Uterus (tissue), 4 donors: ENCODE results near the gene CBY1. TPM values are rescaled to one million over a fixed set of nuclear protein-coding genes. Genes with fewer than 3 reads are reported as not detected.

Source experiments
- DNase-seq, 2 donors: peaks; one replicate each; pipeline ENCODE4 v3.0.0-alpha.2; 2019 to 2020
- H3K27ac ChIP-seq, 2 donors: fragments of 200-600 bp; sonication (generic); 1 replicate in 1 of 2; 2 replicates in 1 of 2; pipeline ENCODE4 v1.5.1; 2016 to 2018
- H3K27me3 ChIP-seq, 2 donors: fragments of 200-600 bp; sonication (generic); one replicate each; pipeline ENCODE4 v1.5.1; 2018 to 2019; ENCODE audit warnings: control low read depth in 1 of 2
- H3K36me3 ChIP-seq, 2 donors: fragments of 200-600 bp; sonication (generic); one replicate each; pipeline ENCODE4 v1.5.1; 2019; ENCODE audit warnings: control low read depth in 1 of 2
- H3K4me1 ChIP-seq, 2 donors: fragments of 200-600 bp; sonication (generic); one replicate each; pipeline ENCODE4 v1.5.1; 2018 to 2019; ENCODE audit warnings: control low read depth in 1 of 2
- H3K4me3 ChIP-seq, 2 donors: fragments of 200-600 bp; sonication (generic); 1 replicate in 1 of 2; 2 replicates in 1 of 2; pipeline ENCODE4 v1.5.1; 2018 to 2019; ENCODE audit warnings: mild to moderate bottlenecking in 1 of 2
- H3K9me3 ChIP-seq, 2 donors: fragments of 200-600 bp; sonication (generic); one replicate each; pipeline ENCODE4 v1.5.1; 2019; ENCODE audit warnings: control low read depth in 1 of 2
- CTCF ChIP-seq, 4 experiments: fragments of 200-600 bp in 2 of 4; fragments of 450-650 bp in 2 of 4; sonication (generic) in 2 of 4; IDR thresholded peaks; one replicate each; pipeline ENCODE4 v1.5.1; 2016 to 2019; ENCODE audit warnings: antibody characterized with exemption in 4 of 4, mild to moderate bottlenecking in 2 of 4, moderate library complexity in 1 of 4
- POLR2A ChIP-seq, 2 donors: fragments of 450-650 bp; IDR thresholded peaks; one replicate each; pipeline ENCODE4 v1.6.1; 2016; ENCODE audit warnings: antibody characterized with exemption in 2 of 2, mild to moderate bottlenecking in 1 of 2, moderate library complexity in 1 of 2
- intact Hi-C: fragments of 100-400 bp; cut with DNase I; formaldehyde crosslinking; loops from one replicate; pipeline ENCODE4 v1.15.1; 2023; ENCODE audit warnings: low total_unique reads
- total RNA-seq, 4 donors: library from RNA; depleted of rRNA in 3 of 4; stranded (reverse); fragments of >200 nt in 3 of 4; gene quantifications; one replicate each; pipeline versions ENCODE4 v1.1.0 to v1.2.4, GENCODE V29; 2014 to 2023
- donor health status: DM: yes; HTN: yes; CAD: no.

Gene CBY1
- total RNA-seq, 4 donors from 2014 or later, result 10.5 to 42.8 (median 28.6) TPM

- intact Hi-C loops, result no loop called here
- no peaks in the 10 kb centered on the region for H3K36me3 ChIP-seq
Observed at GRCh38 chr22:38689651-38690050, 33.2 kb downstream of the CBY1 start.

GRCh38 chr22:38694049-38694448 lies 37.6 kb downstream of the CBY1 start:
- Histone ChIP-seq H3K27me3 (no peaks in the 10 kb centered on the region), H3K36me3 (no peaks in the 10 kb centered on the region), H3K27ac (no peak overlapping the region), H3K4me3 (no peak overlapping the region), H3K4me1 (peaks cover 0 to 14% of the 10 kb centered on the region in 2 donors), H3K9me3 (no peaks in the 10 kb centered on the region)
- no peak for DNase-seq
- TF ChIP-seq CTCF (IDR thresholded peaks at IDR 0.05) (no peak), POLR2A (IDR thresholded peaks at IDR 0.05) (no peak)
- intact Hi-C loops, result no loop called here

More at GRCh38 chr22:38689651-38690050, 33.2 kb downstream of the CBY1 start:
- TF ChIP-seq POLR2A (IDR thresholded peaks at IDR 0.05) (no peak), CTCF (IDR thresholded peaks at IDR 0.05) (no peak)
- H3K27ac ChIP-seq, result no peak overlapping the region
- H3K27me3 ChIP-seq, result no peaks in the 10 kb centered on the region
- no peaks in the 10 kb centered on the region for H3K9me3 ChIP-seq
- DNase-seq, result no peak
- no peak overlapping the region for H3K4me3 ChIP-seq
- no peaks in the 10 kb centered on the region for H3K4me1 ChIP-seq

DNA sequence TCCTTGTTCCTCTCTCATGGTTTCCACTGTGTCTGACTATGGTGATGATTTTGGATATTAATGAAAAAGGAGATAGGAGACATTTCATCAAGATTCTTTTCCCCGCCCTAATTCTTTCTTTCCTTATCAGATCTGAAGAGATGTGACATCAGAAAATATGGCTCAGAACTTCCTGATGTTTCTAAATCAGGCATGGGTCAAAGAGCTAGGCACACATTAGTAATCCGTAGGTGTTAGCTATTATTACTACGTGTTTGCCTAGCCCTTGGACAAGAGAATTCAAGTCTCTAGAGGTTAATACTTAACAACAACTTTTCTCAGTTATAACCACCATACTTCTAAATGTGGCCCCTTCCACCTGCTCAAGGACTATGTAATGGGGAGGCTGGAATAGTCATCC lies 38.5 kb downstream of the CBY1 start:
- Histone ChIP-seq H3K27ac (no peak overlapping the region), H3K4me1 (peaks cover 0 to 19% of the 10 kb centered on the region in 2 donors), H3K36me3 (no peaks in the 10 kb centered on the region), H3K4me3 (no peak overlapping the region), H3K27me3 (no peaks in the 10 kb centered on the region), H3K9me3 (no peaks in the 10 kb centered on the region)
- intact Hi-C loops, result no loop called here
- DNase-seq, result no peak
- TF ChIP-seq CTCF (IDR thresholded peaks at IDR 0.05) (no peak), POLR2A (IDR thresholded peaks at IDR 0.05) (no peak)

DNA sequence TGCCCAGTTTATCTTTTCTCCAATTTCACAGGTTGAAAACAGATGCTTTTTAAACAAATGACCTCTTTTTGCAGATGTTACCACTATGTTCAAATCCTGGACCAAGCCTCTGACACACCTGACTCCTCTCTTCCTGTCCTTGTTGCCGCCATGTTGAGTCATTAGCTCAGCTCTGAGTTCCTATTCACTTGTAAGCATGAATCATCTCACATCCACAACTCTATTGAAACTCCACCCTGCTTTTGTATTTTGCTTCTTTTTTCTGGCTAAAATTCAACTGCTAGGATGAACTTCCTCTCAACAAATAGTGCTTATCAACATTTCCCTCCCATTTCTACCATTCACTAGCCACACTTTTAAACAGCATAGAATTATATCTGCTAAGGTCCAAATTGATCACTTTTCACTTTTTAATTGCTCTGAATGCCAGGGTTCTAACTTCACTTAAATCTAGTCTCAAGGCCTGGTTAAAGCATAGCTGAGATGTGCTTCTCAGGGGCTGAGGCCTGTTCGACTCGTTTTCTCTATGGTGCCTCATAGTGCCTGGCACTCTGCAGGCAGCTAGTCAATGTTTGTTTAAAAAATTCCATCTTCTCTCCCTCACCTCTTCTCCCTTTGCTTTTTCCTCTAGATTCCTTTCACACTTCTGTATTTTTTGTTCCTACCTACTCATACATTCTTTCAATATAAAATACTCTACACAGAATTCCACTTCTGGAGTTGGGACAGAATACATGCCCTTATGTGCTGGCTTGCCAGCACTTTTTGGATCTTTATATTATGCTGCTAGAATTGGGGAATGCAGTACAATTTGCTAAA lies 40.4 kb downstream of the CBY1 start:
- no peaks in the 10 kb centered on the region for H3K9me3 ChIP-seq
- intact Hi-C loops, result no loop called here
- TF ChIP-seq CTCF (IDR thresholded peaks at IDR 0.05) (no peak), POLR2A (IDR thresholded peaks at IDR 0.05) (no peak)
- H3K27me3 ChIP-seq, result no peaks in the 10 kb centered on the region
- no peaks in the 10 kb centered on the region for H3K36me3 ChIP-seq
- no peak for DNase-seq
- H3K27ac ChIP-seq, result peak overlapping the region; percentile 25 to 56
- no peak overlapping the region for H3K4me3 ChIP-seq
- peaks cover 0 to 22% of the 10 kb centered on the region in 2 donors for H3K4me1 ChIP-seq

DNA sequence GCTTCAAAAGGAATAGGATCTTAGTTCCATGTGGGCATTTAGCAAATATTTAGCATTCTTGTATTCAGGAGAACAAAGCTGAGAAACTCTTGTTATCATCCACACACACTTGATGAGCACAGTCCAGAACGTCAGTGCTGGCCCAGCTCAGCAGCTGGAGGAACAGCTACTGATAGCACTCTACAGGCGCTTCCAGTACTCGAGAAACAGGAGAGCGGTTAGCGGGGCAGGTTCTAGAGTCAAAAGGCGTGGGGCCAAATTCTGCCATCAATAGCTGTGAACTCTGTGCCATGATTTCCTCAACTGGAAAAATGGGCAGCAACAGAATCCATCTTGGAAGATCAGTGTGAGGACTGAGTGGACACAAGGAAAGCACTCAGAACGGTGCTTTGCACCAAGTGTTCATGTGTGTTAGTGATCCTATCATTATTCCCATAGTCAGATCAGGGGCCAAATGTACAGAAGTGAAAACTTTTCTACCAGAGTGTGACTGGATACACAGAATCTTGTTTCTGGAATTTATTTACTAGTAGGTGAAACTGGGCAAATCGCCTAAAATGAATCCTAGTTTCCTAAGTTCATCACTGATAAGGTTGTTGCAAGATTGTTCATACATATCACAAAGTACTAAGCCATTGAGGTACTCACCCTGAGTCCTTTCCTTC lies 41.1 kb downstream of the CBY1 start:
- DNase-seq, result no peak
- Histone ChIP-seq H3K27ac (peak overlapping the region; percentile 25 to 56), H3K4me3 (no peak overlapping the region), H3K36me3 (no peaks in the 10 kb centered on the region), H3K9me3 (no peaks in the 10 kb centered on the region), H3K27me3 (no peaks in the 10 kb centered on the region), H3K4me1 (peaks cover 0 to 22% of the 10 kb centered on the region in 2 donors)
- TF ChIP-seq POLR2A (IDR thresholded peaks at IDR 0.05) (no peak), CTCF (IDR thresholded peaks at IDR 0.05) (no peak)
- intact Hi-C loops, result no loop called here
